Testis (tissue), 3 donors: Measurements from ENCODE around the gene DNAJC8. TPM values are rescaled to one million over a fixed set of nuclear protein-coding genes. Genes with fewer than 3 reads are reported as not detected.
A peak's percentile ranks its signal among the peaks of the same experiment; 100 is the strongest.

Experiments
- DNase-seq: peaks from one replicate; pipeline ENCODE4 v3.0.0-alpha.2; 2019
- H3K27ac ChIP-seq, 2 donors: fragments of 200-600 bp; sonication (generic); one replicate each; pipeline ENCODE4 v1.5.1; 2019
- H3K27me3 ChIP-seq: fragments of 200-600 bp; sonication (generic); one replicate; pipeline ENCODE4 v1.5.1; 2019
- H3K36me3 ChIP-seq: fragments of 200-600 bp; sonication (generic); one replicate; pipeline ENCODE4 v1.5.1; 2017; ENCODE audit warnings: low read depth; ENCODE audit errors: missing control alignments
- H3K4me1 ChIP-seq: fragments of 200-600 bp; sonication (generic); one replicate; pipeline ENCODE4 v1.5.1; 2019
- H3K4me3 ChIP-seq, 2 donors: fragments of 200-600 bp; sonication (generic); one replicate each; pipeline ENCODE4 v1.5.1; 2017 to 2019
- H3K9me3 ChIP-seq: fragments of 200-600 bp; sonication (generic); one replicate; pipeline ENCODE4 v1.5.1; 2017
- POLR2A ChIP-seq: fragments of 450-650 bp; IDR thresholded peaks from one replicate; pipeline ENCODE4 v1.6.1; 2017; ENCODE audit warnings: antibody characterized with exemption, mild to moderate bottlenecking, moderate library complexity
- WGBS, 2 donors: methylation state at CpG; one replicate each; pipeline ENCODE4 v1.1.5; 2018; 5-methylcytosine and 5-hydroxymethylcytosine counted together
- intact Hi-C: fragments of 100-400 bp; cut with DNase I; formaldehyde crosslinking; loops from one replicate; pipeline ENCODE4 v1.15.1; 2023; ENCODE audit warnings: low total_unique reads
- polyA plus RNA-seq: library from polyadenylated mRNA; stranded (reverse); fragments of 350-450 nt; fragmentation: Illumina TruSeq; extraction: RNeasy Lipid Tissue Mini Kit (QIAGEN cat#74804); gene quantifications from one replicate; pipeline ENCODE4 v1.2.3, GENCODE V29; 2014; ENCODE audit warnings: low read depth, low replicate concordance; ENCODE audit not compliant: insufficient read depth
- total RNA-seq, 2 donors: library from RNA; depleted of rRNA; stranded (reverse); fragments of >200 nt; gene quantifications; one replicate each; pipeline ENCODE4 v1.2.3, GENCODE V29; 2016
- TF ChIP-seq, protein P1 (sequence below), 3 experiments: fragments of 450-650 bp in 2 of 3; fragments of 200-600 bp in 1 of 3; sonication (generic) in 1 of 3; IDR thresholded peaks; one replicate each; pipeline ENCODE4 v1.5.1; 2016 to 2019; ENCODE audit warnings: antibody characterized with exemption in 3 of 3, mild to moderate bottlenecking in 2 of 3, moderate library complexity in 1 of 3

The DNAJC8 gene
- total and polyA plus RNA-seq, 3 donors from 2014 or later, result 44.7 to 86.5 (median 48.0) TPM

DNA sequence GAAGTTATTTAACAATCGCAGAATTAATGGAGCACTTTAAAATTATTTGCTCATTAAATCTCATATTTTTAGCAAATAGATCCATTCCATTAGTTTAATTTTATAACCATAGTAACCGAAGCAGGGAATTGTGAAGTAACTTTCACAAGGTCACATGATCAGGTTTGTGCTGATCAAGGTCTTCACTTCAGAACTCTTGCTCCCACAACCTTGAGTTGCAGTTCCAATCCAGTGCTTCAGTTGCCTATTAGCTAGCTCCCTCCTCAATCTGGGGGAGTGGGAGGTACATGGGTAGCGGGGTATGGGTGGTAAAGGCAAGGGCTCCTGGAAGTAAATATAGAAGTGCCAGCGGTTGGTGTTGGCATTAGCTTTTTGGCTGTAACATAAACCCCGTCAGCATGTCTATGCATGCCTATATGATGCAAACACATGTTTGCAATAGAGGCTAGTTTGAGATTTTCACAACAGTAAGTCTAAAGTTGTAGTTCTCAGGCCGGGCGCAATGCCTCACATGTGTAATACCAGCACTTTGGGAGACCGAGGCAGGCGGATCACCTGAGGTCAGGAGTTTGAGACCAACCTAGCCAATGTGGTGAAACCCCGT lies 8.9 kb upstream of the DNAJC8 start:
- WGBS, 2 donors, result 89% methylated on average over 10 of the region's 10 CpGs
- DNase-seq, result no peak
- H3K4me1 ChIP-seq, result peaks cover 7% of the 10 kb centered on the region

DNA sequence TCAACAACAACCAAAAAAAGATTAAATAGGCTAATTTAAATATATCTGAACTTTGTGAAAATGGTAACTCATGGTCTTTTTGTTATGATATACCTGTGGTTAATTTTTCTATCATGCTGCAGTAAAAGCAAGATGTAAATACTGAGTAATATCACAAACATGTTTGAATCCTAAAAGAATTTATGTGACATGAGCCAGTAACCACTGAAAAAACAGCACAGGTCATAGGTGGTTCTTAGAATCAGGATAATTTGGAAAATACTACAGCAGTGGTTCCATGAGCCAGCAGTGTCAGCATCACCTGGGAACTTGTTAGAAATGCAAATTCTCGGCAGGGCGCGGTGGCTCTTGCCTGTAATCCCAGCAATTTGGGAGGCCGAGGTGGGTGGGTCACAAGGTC lies 7.2 kb upstream of the DNAJC8 start:
- Histone ChIP-seq H3K36me3 (no peaks in the 10 kb centered on the region), H3K27me3 (no peaks in the 10 kb centered on the region), H3K4me3 (no peak overlapping the region), H3K9me3 (no peaks in the 10 kb centered on the region), H3K27ac (no peak overlapping the region), H3K4me1 (peaks cover 9% of the 10 kb centered on the region)
- 84 to 93% methylated on average over 4 of the region's 4 CpGs for WGBS, 2 donors
- TF ChIP-seq POLR2A, result no peak
- intact Hi-C loops, result no loop called here
- DNase-seq, result no peak

More for the DNA sequence above, 8.9 kb upstream of the DNAJC8 start:
- H3K27me3 ChIP-seq, result no peaks in the 10 kb centered on the region
- intact Hi-C loops, result no loop called here
- H3K36me3 ChIP-seq, result no peaks in the 10 kb centered on the region
- H3K9me3 ChIP-seq, result no peaks in the 10 kb centered on the region
- TF ChIP-seq, protein P1, sequence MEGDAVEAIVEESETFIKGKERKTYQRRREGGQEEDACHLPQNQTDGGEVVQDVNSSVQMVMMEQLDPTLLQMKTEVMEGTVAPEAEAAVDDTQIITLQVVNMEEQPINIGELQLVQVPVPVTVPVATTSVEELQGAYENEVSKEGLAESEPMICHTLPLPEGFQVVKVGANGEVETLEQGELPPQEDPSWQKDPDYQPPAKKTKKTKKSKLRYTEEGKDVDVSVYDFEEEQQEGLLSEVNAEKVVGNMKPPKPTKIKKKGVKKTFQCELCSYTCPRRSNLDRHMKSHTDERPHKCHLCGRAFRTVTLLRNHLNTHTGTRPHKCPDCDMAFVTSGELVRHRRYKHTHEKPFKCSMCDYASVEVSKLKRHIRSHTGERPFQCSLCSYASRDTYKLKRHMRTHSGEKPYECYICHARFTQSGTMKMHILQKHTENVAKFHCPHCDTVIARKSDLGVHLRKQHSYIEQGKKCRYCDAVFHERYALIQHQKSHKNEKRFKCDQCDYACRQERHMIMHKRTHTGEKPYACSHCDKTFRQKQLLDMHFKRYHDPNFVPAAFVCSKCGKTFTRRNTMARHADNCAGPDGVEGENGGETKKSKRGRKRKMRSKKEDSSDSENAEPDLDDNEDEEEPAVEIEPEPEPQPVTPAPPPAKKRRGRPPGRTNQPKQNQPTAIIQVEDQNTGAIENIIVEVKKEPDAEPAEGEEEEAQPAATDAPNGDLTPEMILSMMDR (IDR thresholded peaks at IDR 0.05), result no peak
- no peak for TF ChIP-seq POLR2A
- no peak overlapping the region for H3K27ac ChIP-seq
- H3K4me3 ChIP-seq, result no peak overlapping the region

DNA sequence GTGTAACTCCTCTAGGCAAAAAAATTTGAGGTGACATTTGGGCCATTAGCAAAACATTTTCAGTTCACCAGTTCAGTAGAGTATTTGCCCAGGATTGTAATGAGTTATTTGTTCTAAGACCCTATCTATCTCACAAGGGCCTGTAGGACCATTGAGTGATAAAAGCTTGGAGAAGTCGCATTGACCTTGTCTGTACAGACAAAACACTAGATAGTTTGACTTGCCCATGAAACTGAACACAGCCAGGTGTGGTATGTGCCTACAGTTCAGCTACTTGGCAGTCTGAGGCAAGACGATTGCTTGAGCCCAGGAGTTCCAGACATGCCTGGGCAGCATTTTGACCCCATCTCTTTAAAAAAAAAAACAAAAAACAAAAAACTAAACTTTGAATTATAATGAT lies 6.2 kb upstream of the DNAJC8 start:
- intact Hi-C loops, result no loop called here
- no peaks in the 10 kb centered on the region for H3K27me3 ChIP-seq
- no peaks in the 10 kb centered on the region for H3K9me3 ChIP-seq
- H3K27ac ChIP-seq, result no peak overlapping the region
- H3K4me1 ChIP-seq, result peaks cover 9% of the 10 kb centered on the region
- no peaks in the 10 kb centered on the region for H3K36me3 ChIP-seq
- no peak overlapping the region for H3K4me3 ChIP-seq
- WGBS, 2 donors, result 43 to 59% methylated on average over 2 of the region's 2 CpGs
- no peak for DNase-seq
- TF ChIP-seq POLR2A, result no peak
- TF ChIP-seq, protein P1 (IDR thresholded peaks at IDR 0.05), result no peak

DNA sequence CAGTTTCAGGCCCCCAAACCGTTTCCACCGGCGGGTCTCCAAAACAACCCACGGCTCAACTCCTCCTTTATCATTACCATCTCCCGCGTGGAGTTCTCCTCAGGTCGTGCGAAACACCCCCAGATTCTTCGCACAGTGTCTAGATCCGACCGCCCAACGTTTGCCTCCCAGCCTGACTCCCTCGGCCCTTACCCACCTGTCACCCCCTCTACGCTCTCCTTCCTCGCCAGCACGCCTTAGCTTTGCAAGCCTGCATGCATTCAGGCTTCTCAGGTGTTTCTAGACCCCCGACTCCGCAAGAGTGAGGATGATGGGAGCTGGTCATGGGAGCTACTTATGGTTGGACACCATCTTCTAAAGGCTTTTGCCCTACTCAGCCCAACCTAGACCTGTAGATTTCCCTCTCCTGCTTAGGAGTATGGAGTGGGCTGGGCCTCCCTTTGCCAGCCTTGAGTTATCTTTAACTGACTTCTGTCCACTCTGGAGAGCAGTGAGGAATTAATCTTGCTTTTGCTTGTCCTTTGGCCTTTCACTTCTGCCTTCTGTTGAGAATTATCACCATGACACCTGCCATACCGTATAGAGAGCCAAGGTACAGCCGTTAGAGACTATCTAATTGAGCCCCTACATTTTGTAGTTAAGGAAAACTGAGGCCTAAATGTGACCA lies 4.0 kb upstream of the DNAJC8 start:
- peak overlapping the region; percentile 74 to 87 for H3K27ac ChIP-seq
- intact Hi-C loops, result no loop called here
- TF ChIP-seq POLR2A, result no peak
- TF ChIP-seq, protein P1 (IDR thresholded peaks at IDR 0.05), result no peak
- H3K4me1 ChIP-seq, result peaks cover 9% of the 10 kb centered on the region
- 6 to 8% methylated on average over 20 of the region's 20 CpGs for WGBS, 2 donors
- peak overlapping the region; percentile 88 to 91 for H3K4me3 ChIP-seq
- no peaks in the 10 kb centered on the region for H3K36me3 ChIP-seq
- no peaks in the 10 kb centered on the region for H3K9me3 ChIP-seq
- H3K27me3 ChIP-seq, result no peaks in the 10 kb centered on the region
- no peak for DNase-seq

DNA sequence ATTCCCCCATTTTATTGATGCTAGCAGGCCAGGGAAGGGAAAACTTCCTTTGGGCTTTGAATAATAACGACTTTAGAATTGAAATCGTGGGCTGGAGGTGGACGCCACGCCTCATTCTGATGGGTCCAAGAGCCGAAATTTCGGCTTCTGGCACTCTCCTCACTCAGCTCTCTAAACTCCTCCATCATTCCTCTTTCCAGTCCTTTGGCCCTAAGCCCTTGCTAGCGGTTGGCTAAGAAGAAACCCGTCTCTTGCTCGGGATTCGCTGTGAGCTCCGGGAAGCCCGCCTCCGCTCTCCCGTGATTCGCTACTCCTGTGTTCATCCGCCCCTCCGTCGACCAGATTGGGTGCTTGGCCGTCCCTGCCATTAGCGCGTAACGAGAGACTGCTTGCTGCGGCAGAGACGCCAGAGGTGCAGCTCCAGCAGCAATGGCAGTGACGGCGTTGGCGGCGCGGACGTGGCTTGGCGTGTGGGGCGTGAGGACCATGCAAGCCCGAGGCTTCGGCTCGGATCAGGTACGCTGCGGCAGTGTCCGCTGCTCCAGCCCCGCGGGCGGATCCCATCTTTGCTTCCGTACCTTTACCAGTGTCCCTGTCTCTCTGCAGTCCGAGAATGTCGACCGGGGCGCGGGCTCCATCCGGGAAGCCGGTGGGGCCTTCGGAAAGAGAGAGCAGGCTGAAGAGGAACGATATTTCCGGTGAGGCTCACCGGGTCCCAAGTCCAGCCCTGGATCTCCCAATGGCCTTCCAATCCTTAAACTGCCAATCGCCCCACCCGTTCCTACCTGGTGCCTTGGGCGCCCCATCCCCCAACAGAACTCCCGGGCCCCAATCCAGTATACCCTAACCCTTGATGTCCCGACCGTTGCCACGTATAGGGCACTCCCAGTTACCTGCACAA lies 3.2 kb upstream of the DNAJC8 start, which contains the start of gene ATP5IF1:
TSS of gene ATP5IF1 (plus strand) at position 370 of the 901 bp plus-strand sequence. CDS start at position 430, 60 bp downstream.
- Histone ChIP-seq H3K27ac (peak within 1 kb of the TSS; percentile 74 to 89), H3K4me1 (peaks cover 9% of the 10 kb centered on the region), H3K9me3 (no peaks in the 10 kb centered on the region), H3K36me3 (no peaks in the 10 kb centered on the region), H3K27me3 (no peaks in the 10 kb centered on the region), H3K4me3 (peak within 1 kb of the TSS; percentile 88 to 91)
- TF ChIP-seq, protein P1 (IDR thresholded peaks at IDR 0.05), result no peak
- TF ChIP-seq POLR2A, result peak; percentile 83
- peak; percentile 99 for DNase-seq
- 0% methylated on average over 44 to 60 of the region's 60 CpGs for WGBS, 2 donors
- intact Hi-C loops, result no loop called here
